ENCODE data around the gene RNF187.
"Not testable (repeated sequence)": the region's sequence is repeated elsewhere in the genome, so short reads cannot be mapped to it uniquely, and the experiment has no call there.

Gene RNF187

GRCh38 chr1:228460821-228461220 lies 26.4 kb upstream of the RNF187 start:
- no peak for DNase-seq (ENCODE audit: low spot score)

DNA sequence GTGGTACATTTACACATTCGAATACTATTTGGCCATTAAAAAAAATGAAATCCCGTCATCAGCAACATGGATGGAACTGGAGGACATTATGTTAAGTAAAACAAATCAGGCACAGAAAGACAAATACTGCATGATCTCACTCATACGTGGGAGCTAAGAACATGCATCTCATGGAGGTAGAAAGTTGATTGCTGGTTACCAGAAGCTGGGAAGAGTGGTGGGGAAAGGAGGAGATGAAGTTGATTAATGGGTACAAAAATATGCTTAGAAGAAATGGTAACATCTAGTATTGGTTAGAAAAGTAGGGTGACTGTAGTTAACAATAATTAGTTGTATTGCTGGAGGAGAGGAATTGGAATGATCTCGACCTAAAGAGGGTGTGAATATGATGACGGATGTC lies 24.6 kb upstream of the RNF187 start:
- DNase-seq (ENCODE audit: low spot score), result no peak

- DNase-seq (ENCODE audit: low spot score), result no peak
Measured at GRCh38 chr1:228463009-228463558, 24.1 kb upstream of the RNF187 start.

DNA sequence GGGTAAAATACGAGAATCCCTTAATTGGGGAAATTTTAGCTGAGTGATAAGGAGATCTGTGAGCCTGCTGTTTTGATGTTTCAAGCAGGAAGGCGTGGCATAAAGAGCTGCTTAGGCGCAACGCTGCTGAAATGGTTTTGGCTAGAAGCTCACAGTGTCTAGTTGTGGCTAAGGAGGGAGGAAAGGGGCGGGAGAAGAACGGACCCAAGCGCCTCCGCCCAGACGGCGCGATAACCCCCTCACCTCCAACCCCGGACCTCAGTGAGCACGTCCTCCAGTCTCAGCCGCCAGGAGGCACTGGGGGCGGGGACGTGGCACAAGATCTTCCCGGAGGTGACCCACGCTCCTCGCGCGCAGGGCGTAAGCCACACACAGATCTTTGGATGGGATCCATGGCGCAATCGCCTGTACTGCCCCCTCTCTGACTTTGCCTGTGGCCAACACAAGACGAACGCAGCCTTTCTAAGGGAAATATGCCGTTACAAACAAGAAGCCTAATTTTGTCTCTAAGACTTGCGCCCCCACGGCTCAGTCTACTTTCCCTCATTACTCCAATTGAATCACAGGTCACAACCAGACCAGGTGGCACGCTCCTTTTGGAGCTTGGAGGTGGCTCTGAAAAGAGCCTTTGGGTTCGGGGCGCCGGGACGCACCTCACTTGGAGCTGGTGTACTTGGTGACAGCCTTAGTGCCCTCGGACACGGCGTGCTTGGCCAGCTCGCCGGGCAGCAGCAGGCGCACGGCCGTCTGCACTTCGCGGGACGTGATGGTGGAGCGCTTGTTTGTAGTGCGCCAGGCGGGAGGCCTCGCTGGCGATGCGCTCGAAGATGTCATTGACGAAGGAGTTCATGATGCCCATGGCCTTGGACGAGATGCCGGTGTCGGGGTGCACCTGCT lies 23.4 kb upstream of the RNF187 start:
- peak; percentile 55 for DNase-seq (ENCODE audit: low spot score)

DNA sequence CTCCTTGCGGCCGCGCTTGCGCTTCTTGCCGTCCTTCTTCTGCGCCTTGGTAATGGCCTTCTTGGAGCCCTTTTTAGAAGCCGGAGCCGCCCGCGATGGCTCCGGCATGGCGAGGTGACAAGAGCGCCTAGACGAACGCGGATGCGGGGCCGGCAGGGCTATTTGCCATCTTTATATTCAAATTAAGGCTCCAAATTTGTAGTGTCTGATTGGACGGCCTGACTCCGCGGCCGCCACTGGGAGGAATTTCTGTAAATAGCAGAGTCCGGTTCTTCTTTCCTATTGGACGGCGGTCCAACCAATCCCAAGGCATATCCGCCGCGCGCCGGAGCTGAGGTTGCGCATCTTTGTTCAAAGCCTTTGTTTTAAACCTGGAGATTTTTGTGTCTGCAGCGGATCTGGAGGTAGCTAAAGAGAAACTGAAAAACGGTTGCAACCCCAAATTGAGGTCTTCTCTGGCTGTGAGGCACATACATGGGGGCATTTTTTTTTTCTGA lies 22.6 kb upstream of the RNF187 start:
- DNase-seq (ENCODE audit: low spot score), result peak; percentile 90

DNA sequence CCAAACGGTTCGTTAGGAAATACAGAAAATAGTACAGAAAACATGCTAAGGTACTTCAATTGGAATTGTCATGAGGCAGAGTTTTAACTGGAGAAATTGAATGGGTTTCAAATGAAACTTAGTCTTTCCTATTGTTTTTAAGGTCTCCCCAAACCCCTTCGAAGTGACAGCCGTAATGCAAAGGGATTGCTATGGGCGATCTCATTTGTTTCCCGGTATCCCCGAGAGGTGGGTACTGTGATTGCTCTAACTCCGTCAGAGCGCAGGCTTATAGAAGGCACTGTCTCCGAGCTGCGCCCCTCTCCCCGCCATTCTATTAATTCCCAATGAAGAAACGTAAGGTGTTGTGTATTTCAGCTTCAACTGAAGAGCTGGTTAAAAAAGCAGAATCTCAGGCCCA lies 22.0 kb upstream of the RNF187 start:
- DNase-seq (ENCODE audit: low spot score), result no peak

GRCh38 chr1:228465571-228466146 lies 21.5 kb upstream of the RNF187 start:
- DNase-seq (ENCODE audit: low spot score), result no peak

DNA sequence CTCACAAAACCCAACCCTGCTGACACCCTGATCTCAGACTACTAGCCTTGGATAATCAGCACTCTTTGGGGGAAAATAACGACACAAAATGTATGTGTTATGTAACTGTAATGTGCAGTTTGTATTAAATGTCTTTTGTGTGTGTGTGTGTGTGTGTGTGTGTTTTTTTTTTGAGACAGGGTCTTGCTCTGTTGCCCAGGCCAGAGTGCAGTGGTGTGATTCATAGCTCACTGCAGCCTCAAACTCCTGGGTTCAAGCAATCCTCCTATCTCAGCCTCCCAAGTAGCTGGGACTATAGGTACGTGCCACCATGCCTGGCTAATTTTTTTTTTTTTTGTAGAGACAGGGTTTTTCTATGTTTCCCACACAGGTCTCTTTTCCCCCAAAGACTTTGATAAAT lies 19.0 kb upstream of the RNF187 start:
- not testable (repeated sequence) for DNase-seq (ENCODE audit: low spot score)

DNA sequence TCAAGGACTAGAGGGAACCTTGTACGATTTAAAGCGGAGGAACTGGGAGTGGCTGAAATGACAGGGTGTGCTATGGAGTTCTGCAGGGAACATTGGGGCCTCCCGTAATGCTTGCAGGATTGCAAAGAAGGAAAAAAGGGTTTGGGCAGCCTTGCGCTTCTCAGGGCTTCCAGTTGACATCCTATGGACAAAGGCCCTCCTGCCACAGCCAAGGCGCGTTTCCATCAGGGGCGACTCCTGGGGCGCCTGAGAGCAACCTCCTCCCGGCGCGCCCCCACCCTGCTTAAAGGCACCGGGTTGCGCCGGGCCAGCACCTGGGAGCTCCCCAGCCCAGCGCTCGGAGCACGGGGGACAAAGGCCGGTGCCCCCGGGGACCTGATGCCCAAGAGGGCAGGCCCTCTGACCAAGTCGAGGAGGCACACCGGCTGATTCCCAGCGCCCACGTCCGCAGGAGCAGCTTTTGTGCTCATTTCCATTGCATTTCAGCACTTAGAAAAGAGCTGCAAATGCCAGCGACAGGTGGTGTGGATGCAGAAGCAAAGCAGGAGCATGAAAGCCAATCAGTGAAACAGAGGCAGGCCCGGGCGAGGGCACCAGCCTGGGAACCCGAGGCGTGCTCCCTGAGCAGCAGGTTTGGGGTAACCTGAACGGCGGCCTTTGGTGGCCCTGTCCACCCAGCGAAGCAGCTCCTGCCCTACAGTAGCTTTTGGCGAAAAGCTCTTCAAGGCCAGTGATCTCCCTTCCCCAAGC lies 17.6 kb upstream of the RNF187 start:
- DNase-seq (ENCODE audit: low spot score), result no peak

- DNase-seq (ENCODE audit: low spot score), result no peak
Measured at GRCh38 chr1:228471154-228471761, 15.9 kb upstream of the RNF187 start.

- peak; percentile 53 for DNase-seq (ENCODE audit: low spot score)
Measured at GRCh38 chr1:228471762-228472398, 15.3 kb upstream of the RNF187 start.

GRCh38 chr1:228472655-228473054 lies 14.5 kb upstream of the RNF187 start:
- DNase-seq (ENCODE audit: low spot score), result no peak

GRCh38 chr1:228474507-228474906 lies 12.7 kb upstream of the RNF187 start:
- DNase-seq (ENCODE audit: low spot score), result no peak

GRCh38 chr1:228475812-228476211 lies 11.4 kb upstream of the RNF187 start:
- DNase-seq (ENCODE audit: low spot score), result no peak

DNA sequence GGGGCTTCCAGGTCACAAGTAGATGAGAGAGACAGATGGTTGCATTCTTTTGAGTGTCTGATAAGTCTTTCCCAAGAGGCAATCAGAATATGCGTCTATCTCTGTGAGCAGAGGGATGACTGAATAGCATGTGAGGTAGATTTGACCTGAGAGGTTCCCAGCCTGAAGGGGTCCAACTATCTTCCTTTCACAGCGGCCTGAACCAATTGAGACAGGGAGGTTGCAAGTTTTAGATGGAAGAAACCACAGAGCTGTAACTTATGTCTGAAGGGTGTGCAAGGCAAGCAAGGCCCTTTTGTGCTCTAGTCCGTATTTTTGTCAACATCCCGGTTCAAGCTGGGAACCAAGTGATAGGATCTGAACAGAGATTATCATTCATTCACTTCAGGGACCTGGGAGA lies 9.9 kb upstream of the RNF187 start:
- DNase-seq (ENCODE audit: low spot score), result no peak

- no peak for DNase-seq (ENCODE audit: low spot score)
Measured at GRCh38 chr1:228478326-228478725, 8.9 kb upstream of the RNF187 start.

GRCh38 chr1:228478912-228479711 lies 8.1 kb upstream of the RNF187 start:
- no peak for DNase-seq (ENCODE audit: low spot score)

- DNase-seq (ENCODE audit: low spot score), result no peak
Measured at GRCh38 chr1:228483789-228484188, 3.4 kb upstream of the RNF187 start.

DNA sequence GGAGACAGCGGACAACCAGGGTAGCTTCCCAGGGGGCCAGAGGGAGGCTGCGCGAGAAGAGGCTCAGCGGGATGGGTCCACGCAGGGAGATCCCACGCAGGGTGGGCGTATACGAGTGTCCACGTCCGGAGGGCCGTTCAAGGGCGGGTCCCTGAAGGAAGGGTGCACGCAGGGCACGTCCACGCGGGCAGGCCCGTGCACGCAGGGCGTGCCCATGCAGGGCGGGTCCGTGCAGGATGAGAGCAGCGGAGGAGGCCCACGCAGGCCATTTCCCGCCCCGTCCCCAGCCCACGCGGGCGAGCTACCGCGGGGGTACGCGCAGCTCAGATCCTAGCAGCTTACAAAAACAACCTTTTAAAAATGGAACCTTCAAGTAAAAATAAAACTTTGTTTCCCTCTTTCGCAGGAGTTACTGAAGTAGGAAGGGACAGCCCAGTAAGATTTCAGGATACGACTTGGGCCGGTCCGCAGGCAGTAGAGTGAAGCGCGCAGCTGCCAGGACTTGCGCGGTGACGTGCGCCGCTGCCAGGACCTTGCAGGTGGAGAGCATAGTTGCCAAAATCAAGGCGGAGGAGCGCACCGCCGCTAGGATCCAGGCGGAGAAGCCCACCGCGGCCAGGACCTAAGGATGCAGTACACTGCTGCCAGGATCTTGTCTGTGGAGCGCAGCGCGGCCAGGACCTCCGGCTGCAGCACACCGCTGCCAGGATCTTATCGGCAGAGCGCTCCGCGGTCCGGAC lies 416 bp upstream of the RNF187 start:
- peak; percentile 75 for DNase-seq (ENCODE audit: low spot score)

All from germinal center (tissue), 1 donor.